ENCODE data around the gene NCKAP5L. TPM values are rescaled to one million over a fixed set of nuclear protein-coding genes. Genes with fewer than 3 reads are reported as not detected.

NCKAP5L gene
- total and polyA plus RNA-seq, 2 donors (not counting 3 experiments of a cell fraction or from before 2014, with no cell fraction given): 17.4 to 46.1 TPM

DNA sequence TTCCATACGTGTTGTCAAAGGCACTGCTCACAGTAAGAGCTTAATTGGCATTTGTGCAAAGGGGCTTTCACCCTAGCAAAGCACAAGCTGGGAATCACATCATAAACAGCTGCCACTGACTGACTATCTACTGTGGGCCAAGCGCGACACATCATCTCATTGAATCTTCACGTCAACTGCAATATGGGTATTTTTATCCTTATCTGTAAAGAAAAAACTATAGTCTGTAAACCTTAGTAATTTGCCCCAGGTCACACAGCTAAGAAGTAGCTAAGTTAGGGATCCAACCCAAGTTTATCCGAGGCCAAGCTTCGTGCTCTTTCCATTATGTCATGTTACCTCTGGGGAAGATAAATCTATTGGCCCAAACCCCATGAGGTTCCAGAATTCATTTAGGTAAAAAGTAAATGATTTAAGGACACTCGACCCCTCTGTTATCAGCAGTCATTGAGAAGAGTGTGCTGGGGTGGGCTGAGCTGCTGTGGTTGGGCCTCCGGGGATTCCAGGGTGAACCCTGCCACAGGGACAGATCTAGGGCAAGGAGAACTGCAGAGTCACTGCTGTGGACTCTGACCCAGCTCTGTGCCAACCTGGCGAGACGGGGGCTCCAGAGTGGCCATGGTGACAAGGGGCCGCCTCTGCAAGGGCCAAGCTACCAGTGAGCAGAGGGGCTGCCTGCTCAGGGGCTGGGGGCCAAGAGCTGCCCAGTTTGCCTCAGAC, 27.6 kb downstream of the NCKAP5L start:
- no peaks in the 10 kb centered on the region for H3K9me1 ChIP-seq (replicated peaks; ENCODE audit: control insufficient read depth, extremely low read depth, insufficient read depth, low read length)
- dilution Hi-C loops (cut with MboI; ENCODE audit: extremely low pct_ligation_motif_present, low sequenced_read_pairs): no loop called here

DNA sequence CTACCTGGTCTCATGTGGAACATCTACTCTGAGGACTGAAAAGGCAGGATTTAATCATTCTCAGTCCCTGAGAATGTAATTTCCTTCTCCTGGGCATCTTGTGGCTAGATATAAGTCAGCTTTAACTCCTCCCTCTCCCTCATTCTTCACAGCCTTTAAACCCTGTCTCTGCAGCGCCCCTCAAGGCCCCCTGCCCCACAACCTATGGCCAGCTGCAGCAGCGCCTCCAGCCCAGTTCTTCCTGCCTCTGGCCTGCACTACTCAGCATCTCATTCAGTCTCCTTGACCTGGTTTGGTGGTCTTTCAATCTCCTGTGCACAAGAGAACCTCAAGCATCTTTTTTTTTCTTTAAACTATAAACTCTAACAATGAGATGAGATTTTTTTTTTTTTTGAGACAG, 29.3 kb downstream of the NCKAP5L start:
- H3K27me3 ChIP-seq (ENCODE audit: control insufficient read depth in 2 of 2, insufficient read depth in 2 of 2, low read length in 2 of 2): no peaks in the 10 kb centered on the region
- dilution Hi-C loops (cut with MboI; ENCODE audit: extremely low pct_ligation_motif_present, low sequenced_read_pairs): no loop called here
- H3K79me2 ChIP-seq (ENCODE audit: control insufficient read depth, insufficient read depth, low read length): no peaks in the 10 kb centered on the region
- H3K9ac ChIP-seq (replicated peaks; ENCODE audit: extremely low read depth, insufficient read depth, low read length): no peak overlapping the region
- intact Hi-C loops (cut with micrococcal nuclease): no loop called here
- no peak for TF ChIP-seq JUN (IDR thresholded peaks at IDR 0.05; ENCODE audit: borderline replicate concordance, insufficient read depth, insufficient read length, low read depth)
- TF ChIP-seq GATA2 (IDR thresholded peaks at IDR 0.05; ENCODE audit: insufficient read depth, insufficient read length, low read depth, low read length): no peak
- TF ChIP-seq POLR2AphosphoS5 (IDR thresholded peaks at IDR 0.05; ENCODE audit: insufficient read depth, low read depth, low read length): no peak
- no peak for TF ChIP-seq POLR2A (IDR thresholded peaks at IDR 0.05; ENCODE audit: low read depth, low read length)
- no peak for TF ChIP-seq MYC (IDR thresholded peaks at IDR 0.05; ENCODE audit: low read depth, low read length)
- TF ChIP-seq, protein P1, sequence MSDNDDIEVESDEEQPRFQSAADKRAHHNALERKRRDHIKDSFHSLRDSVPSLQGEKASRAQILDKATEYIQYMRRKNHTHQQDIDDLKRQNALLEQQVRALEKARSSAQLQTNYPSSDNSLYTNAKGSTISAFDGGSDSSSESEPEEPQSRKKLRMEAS (IDR thresholded peaks at IDR 0.05; ENCODE audit: insufficient read depth, insufficient read length): no peak
- no peak for TF ChIP-seq EZH2 (IDR thresholded peaks at IDR 0.05; ENCODE audit: borderline replicate concordance, low read depth, low read length, severe bottlenecking)
- TF ChIP-seq, protein P2, sequence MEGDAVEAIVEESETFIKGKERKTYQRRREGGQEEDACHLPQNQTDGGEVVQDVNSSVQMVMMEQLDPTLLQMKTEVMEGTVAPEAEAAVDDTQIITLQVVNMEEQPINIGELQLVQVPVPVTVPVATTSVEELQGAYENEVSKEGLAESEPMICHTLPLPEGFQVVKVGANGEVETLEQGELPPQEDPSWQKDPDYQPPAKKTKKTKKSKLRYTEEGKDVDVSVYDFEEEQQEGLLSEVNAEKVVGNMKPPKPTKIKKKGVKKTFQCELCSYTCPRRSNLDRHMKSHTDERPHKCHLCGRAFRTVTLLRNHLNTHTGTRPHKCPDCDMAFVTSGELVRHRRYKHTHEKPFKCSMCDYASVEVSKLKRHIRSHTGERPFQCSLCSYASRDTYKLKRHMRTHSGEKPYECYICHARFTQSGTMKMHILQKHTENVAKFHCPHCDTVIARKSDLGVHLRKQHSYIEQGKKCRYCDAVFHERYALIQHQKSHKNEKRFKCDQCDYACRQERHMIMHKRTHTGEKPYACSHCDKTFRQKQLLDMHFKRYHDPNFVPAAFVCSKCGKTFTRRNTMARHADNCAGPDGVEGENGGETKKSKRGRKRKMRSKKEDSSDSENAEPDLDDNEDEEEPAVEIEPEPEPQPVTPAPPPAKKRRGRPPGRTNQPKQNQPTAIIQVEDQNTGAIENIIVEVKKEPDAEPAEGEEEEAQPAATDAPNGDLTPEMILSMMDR (IDR thresholded peaks at IDR 0.05; ENCODE audit: extremely low read depth in 1 of 2, insufficient read depth in 1 of 2, low read depth in 1 of 2, low read length in 2 of 2): no peak
- TF ChIP-seq FOS (IDR thresholded peaks at IDR 0.05; ENCODE audit: borderline replicate concordance, insufficient read depth, low read length): no peak
- no peaks in the 10 kb centered on the region for H3K4me1 ChIP-seq (ENCODE audit: control insufficient read depth, extremely low read depth, insufficient read depth, low read length)
- H3K36me3 ChIP-seq (ENCODE audit: control insufficient read depth in 2 of 2, extremely low read depth in 1 of 2, insufficient read depth in 2 of 2, low read length in 2 of 2): peaks cover 13 to 64% of the 10 kb centered on the region in 2 experiments
- no TSS peak for BruUV-seq (replicated peaks)
- ChIA-PET CTCF (interaction anchor here (1.2 to 5.7 kb wide), 3 partner anchors 12 to 41 kb away, joined by 3 to 25 read pairs (median 4); no protein-coding TSS in a partner anchor), POLR2A (interaction anchor here (0.7 kb wide), 1 partner anchor 30 kb away, joined by 3 read pairs; the partner anchor contains the start of gene NCKAP5L)
- H3K27ac ChIP-seq (ENCODE audit: insufficient read depth, low read depth, low read length): no peak overlapping the region
- H3K4me3 ChIP-seq (replicated peaks in 1 of 3; ENCODE audit: insufficient read depth in 1 of 3, low read depth in 1 of 3, low read length in 3 of 3): no peak overlapping the region
- FAIRE-seq (no peak), DNase-seq (ENCODE audit: low read depth, low spot score) (no peak)
- H3K4me2 ChIP-seq (ENCODE audit: insufficient read depth, low read length): no peak overlapping the region
- H3K9me1 ChIP-seq (replicated peaks; ENCODE audit: control insufficient read depth, extremely low read depth, insufficient read depth, low read length): no peaks in the 10 kb centered on the region
- no peak overlapping the region for H2AFZ ChIP-seq (ENCODE audit: low read depth, low read length)
- H3K9me3 ChIP-seq (replicated peaks; ENCODE audit: control insufficient read depth, insufficient read depth, low read length): no peaks in the 10 kb centered on the region
- no peaks in the 10 kb centered on the region for H4K20me1 ChIP-seq (replicated peaks; ENCODE audit: control insufficient read depth, extremely low read depth, insufficient read depth, low read length)

More for the DNA sequence above, 27.6 kb downstream of the NCKAP5L start:
- TF ChIP-seq, protein P2 (IDR thresholded peaks at IDR 0.05; ENCODE audit: extremely low read depth in 1 of 2, insufficient read depth in 1 of 2, low read depth in 1 of 2, low read length in 2 of 2): no peak
- no peak for TF ChIP-seq GATA2 (IDR thresholded peaks at IDR 0.05; ENCODE audit: insufficient read depth, insufficient read length, low read depth, low read length)
- DNase-seq (ENCODE audit: low read depth, low spot score) (no peak), FAIRE-seq (no peak)
- Histone ChIP-seq H4K20me1 (replicated peaks; ENCODE audit: control insufficient read depth, extremely low read depth, insufficient read depth, low read length) (no peaks in the 10 kb centered on the region), H3K9me3 (replicated peaks; ENCODE audit: control insufficient read depth, insufficient read depth, low read length) (no peaks in the 10 kb centered on the region), H3K4me1 (ENCODE audit: control insufficient read depth, extremely low read depth, insufficient read depth, low read length) (no peaks in the 10 kb centered on the region), H2AFZ (ENCODE audit: low read depth, low read length) (no peak overlapping the region), H3K79me2 (ENCODE audit: control insufficient read depth, insufficient read depth, low read length) (no peaks in the 10 kb centered on the region), H3K4me3 (replicated peaks in 1 of 3; ENCODE audit: insufficient read depth in 1 of 3, low read depth in 1 of 3, low read length in 3 of 3) (no peak overlapping the region), H3K9ac (replicated peaks; ENCODE audit: extremely low read depth, insufficient read depth, low read length) (no peak overlapping the region), H3K36me3 (ENCODE audit: control insufficient read depth in 2 of 2, extremely low read depth in 1 of 2, insufficient read depth in 2 of 2, low read length in 2 of 2) (peaks cover 16 to 69% of the 10 kb centered on the region in 2 experiments), H3K27ac (ENCODE audit: insufficient read depth, low read depth, low read length) (no peak overlapping the region), H3K4me2 (ENCODE audit: insufficient read depth, low read length) (no peak overlapping the region), H3K27me3 (ENCODE audit: control insufficient read depth in 2 of 2, insufficient read depth in 2 of 2, low read length in 2 of 2) (no peaks in the 10 kb centered on the region)
- ChIA-PET CTCF (interaction anchor here (1.2 to 5.7 kb wide), 4 partner anchors 17 to 39 kb away, joined by 3 to 25 read pairs (median 3); no protein-coding TSS in a partner anchor), POLR2A (no interaction called here)
- intact Hi-C loops (cut with micrococcal nuclease): no loop called here
- BruUV-seq (replicated peaks): no TSS peak
